Tibial nerve (tissue), 4 donors: Measurements from ENCODE around the gene MTMR2.

ENCODE experiments used
- CTCF ChIP-seq, 5 experiments: fragments of 200-600 bp in 3 of 5; fragments of 450-650 bp in 2 of 5; sonication (generic) in 3 of 5; IDR thresholded peaks; one replicate each; pipeline ENCODE4 v1.5.1; 2016 to 2019; ENCODE audit warnings: antibody characterized with exemption in 5 of 5, mild to moderate bottlenecking in 3 of 5, moderate library complexity in 2 of 5
- EP300 ChIP-seq, 2 donors: sonication (generic); formaldehyde crosslinking; IDR thresholded peaks; one replicate each; pipeline ENCODE4 v1.6.1; 2017; ENCODE audit warnings: antibody characterized with exemption in 2 of 2, mild to moderate bottlenecking in 1 of 2
- POLR2A ChIP-seq, 2 donors: fragments of 450-650 bp; IDR thresholded peaks; one replicate each; pipeline ENCODE4 v1.6.1; 2017; ENCODE audit warnings: antibody characterized with exemption in 2 of 2, mild to moderate bottlenecking in 2 of 2, moderate library complexity in 2 of 2

GRCh38 chr11:95898782-95899181 is 25.1 kb downstream of the MTMR2 start:
- TF ChIP-seq CTCF (IDR thresholded peaks at IDR 0.05) (no peak), POLR2A (IDR thresholded peaks at IDR 0.05) (no peak), EP300 (IDR thresholded peaks at IDR 0.05) (no peak)
